Left renal pelvis (tissue), 4 donors: ENCODE data around the gene CCDC97. TPM values are rescaled to one million over a fixed set of nuclear protein-coding genes. Genes with fewer than 3 reads are reported as not detected.
"Not testable (repeated sequence)": the region's sequence is repeated elsewhere in the genome, so short reads cannot be mapped to it uniquely, and the experiment has no call there.

Source experiments
- DNase-seq, 4 donors: peaks; one replicate each; pipeline ENCODE4 v3.0.0-alpha.2; 2013; ENCODE audit warnings: low read depth in 4 of 4, low spot score in 3 of 4
- polyA plus RNA-seq, 4 donors: library from polyadenylated mRNA; unstranded; fragments of 120-200 nt; gene quantifications; one replicate each; pipeline ENCODE4 v1.2.1, GENCODE V29; 2013; ENCODE audit not compliant: insufficient read length in 4 of 4

The CCDC97 gene
- polyA plus RNA-seq, 4 donors = 30.6 to 35.1 (median 33.3) TPM

- no peak for DNase-seq
Observed at GRCh38 chr19:41330946-41331678, 21.1 kb downstream of the CCDC97 start.

GRCh38 chr19:41332000-41332399 is 22.0 kb downstream of the CCDC97 start:
- DNase-seq = no peak

GRCh38 chr19:41332468-41332867 is 22.5 kb downstream of the CCDC97 start:
- no peak for DNase-seq

- no peak for DNase-seq
Observed at GRCh38 chr19:41334793-41335192, 24.8 kb downstream of the CCDC97 start.

- DNase-seq = no peak
Observed at GRCh38 chr19:41335467-41335866, 25.5 kb downstream of the CCDC97 start.

GRCh38 chr19:41339936-41340335 is 30.0 kb downstream of the CCDC97 start:
- no peak for DNase-seq

- no peak for DNase-seq
Observed at GRCh38 chr19:41341669-41342490, 31.9 kb downstream of the CCDC97 start.

GRCh38 chr19:41344162-41344561 is 34.2 kb downstream of the CCDC97 start:
- no peak for DNase-seq

GRCh38 chr19:41346916-41347315 is 36.9 kb downstream of the CCDC97 start:
- DNase-seq = not testable (repeated sequence)

- no peak for DNase-seq
Observed at GRCh38 chr19:41350735-41351338, 40.9 kb downstream of the CCDC97 start.

- DNase-seq = no peak
Observed at GRCh38 chr19:41351339-41352245, 41.6 kb downstream of the CCDC97 start.

GRCh38 chr19:41352279-41352608 is 42.3 kb downstream of the CCDC97 start:
- no peak for DNase-seq

GRCh38 chr19:41352609-41353465 is 42.9 kb downstream of the CCDC97 start:
- no peak for DNase-seq

GRCh38 chr19:41353466-41354342 is 43.7 kb downstream of the CCDC97 start, which contains the start of gene TGFB1:
TGFB1 (minus strand) TSS chr19:41353922; CDS start chr19:41353044, 878 bp downstream.
- DNase-seq = no peak

- DNase-seq = no peak
Observed at GRCh38 chr19:41354343-41354953, 44.5 kb downstream of the CCDC97 start.

- no peak for DNase-seq
Observed at GRCh38 chr19:41355035-41355434, 45.1 kb downstream of the CCDC97 start.

- no peak for DNase-seq
Observed at GRCh38 chr19:41355802-41356201, 45.8 kb downstream of the CCDC97 start.
